GM20431 (cell line): Measurements from ENCODE around the gene CTSH.

ENCODE experiments used
- in situ Hi-C: fragments of 300-500 bp; cut with MseI, MboI; formaldehyde crosslinking; loops from one replicate; pipeline ENCODE4 v1.15.0; 2020; ENCODE audit warnings: low sequenced_read_pairs; ENCODE audit not compliant: unreplicated experiment

CTSH gene

GRCh38 chr15:78925076-78925624 is 19.7 kb downstream of the CTSH start:
- in situ Hi-C loops: no loop called here

GRCh38 chr15:78923480-78924360 is 21.1 kb downstream of the CTSH start:
- in situ Hi-C loops: loop anchor here (25.0 kb wide), 1 partner anchor 264 kb away; no protein-coding TSS in a partner anchor

- in situ Hi-C loops: loop anchor here (25.0 kb wide), 1 partner anchor 264 kb away; no protein-coding TSS in a partner anchor
Measured at GRCh38 chr15:78923015-78923414, 21.8 kb downstream of the CTSH start.

GRCh38 chr15:78922527-78922926 is 22.3 kb downstream of the CTSH start:
- in situ Hi-C loops: loop anchor here (25.0 kb wide), 1 partner anchor 265 kb away; no protein-coding TSS in a partner anchor

- in situ Hi-C loops: loop anchor here (25.0 kb wide), 1 partner anchor 265 kb away; no protein-coding TSS in a partner anchor
Measured at GRCh38 chr15:78921940-78922339, 22.9 kb downstream of the CTSH start.

GRCh38 chr15:78921517-78921916 is 23.3 kb downstream of the CTSH start:
- in situ Hi-C loops: loop anchor here (25.0 kb wide), 1 partner anchor 266 kb away; no protein-coding TSS in a partner anchor

- in situ Hi-C loops: loop anchor here (25.0 kb wide), 1 partner anchor 269 kb away; no protein-coding TSS in a partner anchor
Measured at GRCh38 chr15:78917888-78918287, 27.0 kb downstream of the CTSH start.

GRCh38 chr15:78916088-78916487 is 28.8 kb downstream of the CTSH start:
- in situ Hi-C loops: loop anchor here (25.0 kb wide), 1 partner anchor 271 kb away; no protein-coding TSS in a partner anchor

GRCh38 chr15:78915341-78916087 is 29.3 kb downstream of the CTSH start:
- in situ Hi-C loops: loop anchor here (25.0 kb wide), 1 partner anchor 272 kb away; no protein-coding TSS in a partner anchor

- in situ Hi-C loops: loop anchor here (25.0 kb wide), 1 partner anchor 273 kb away; no protein-coding TSS in a partner anchor
Measured at GRCh38 chr15:78914027-78914764, 30.6 kb downstream of the CTSH start.

GRCh38 chr15:78913012-78913411 is 31.8 kb downstream of the CTSH start:
- in situ Hi-C loops: loop anchor here (25.0 kb wide), 1 partner anchor 274 kb away; no protein-coding TSS in a partner anchor

GRCh38 chr15:78912316-78912715 is 32.5 kb downstream of the CTSH start:
- in situ Hi-C loops: loop anchor here (25.0 kb wide), 1 partner anchor 275 kb away; no protein-coding TSS in a partner anchor

- in situ Hi-C loops: loop anchor here (25.0 kb wide), 1 partner anchor 277 kb away; no protein-coding TSS in a partner anchor
Measured at GRCh38 chr15:78910271-78910670, 34.6 kb downstream of the CTSH start.

GRCh38 chr15:78909791-78910228 is 35.0 kb downstream of the CTSH start:
- in situ Hi-C loops: loop anchor here (25.0 kb wide), 1 partner anchor 277 kb away; no protein-coding TSS in a partner anchor

- in situ Hi-C loops: loop anchor here (25.0 kb wide), 1 partner anchor 278 kb away; no protein-coding TSS in a partner anchor
Measured at GRCh38 chr15:78909160-78909695, 35.6 kb downstream of the CTSH start.

- in situ Hi-C loops: loop anchor here (25.0 kb wide), 1 partner anchor 280 kb away; no protein-coding TSS in a partner anchor
Measured at GRCh38 chr15:78907577-78907976, 37.3 kb downstream of the CTSH start.

GRCh38 chr15:78906316-78906620 is 38.6 kb downstream of the CTSH start:
- in situ Hi-C loops: loop anchor here (25.0 kb wide), 1 partner anchor 281 kb away; no protein-coding TSS in a partner anchor

- in situ Hi-C loops: loop anchor here (25.0 kb wide), 1 partner anchor 283 kb away; no protein-coding TSS in a partner anchor
Measured at GRCh38 chr15:78904599-78905358, 40.1 kb downstream of the CTSH start.
